Neuron (in vitro differentiated cells): Measurements from ENCODE around the gene COL20A1.

ENCODE experiments used
- H2AFZ ChIP-seq: one replicate; pipeline ENCODE4 v1.6.1; 2013; ENCODE audit warnings: low read depth, mild to moderate bottlenecking, inconsistent platforms, low read length, moderate library complexity
- H3K27me3 ChIP-seq: one replicate; pipeline ENCODE4 v1.6.1; 2013; ENCODE audit warnings: low read length; ENCODE audit not compliant: insufficient read depth
- H3K36me3 ChIP-seq: one replicate; pipeline ENCODE4 v1.6.1; 2013; ENCODE audit warnings: low read length; ENCODE audit not compliant: insufficient read depth
- H3K4me1 ChIP-seq: one replicate; pipeline ENCODE4 v1.6.1; 2013; ENCODE audit warnings: low read length; ENCODE audit not compliant: insufficient read depth
- H3K4me3 ChIP-seq: 2 replicates; pipeline ENCODE4 v1.5.1; 2013; ENCODE audit warnings: mild to moderate bottlenecking, low read length, moderate library complexity
- H3K9me3 ChIP-seq: one replicate; pipeline ENCODE4 v1.6.1; 2013; ENCODE audit warnings: low read length

The COL20A1 gene

DNA sequence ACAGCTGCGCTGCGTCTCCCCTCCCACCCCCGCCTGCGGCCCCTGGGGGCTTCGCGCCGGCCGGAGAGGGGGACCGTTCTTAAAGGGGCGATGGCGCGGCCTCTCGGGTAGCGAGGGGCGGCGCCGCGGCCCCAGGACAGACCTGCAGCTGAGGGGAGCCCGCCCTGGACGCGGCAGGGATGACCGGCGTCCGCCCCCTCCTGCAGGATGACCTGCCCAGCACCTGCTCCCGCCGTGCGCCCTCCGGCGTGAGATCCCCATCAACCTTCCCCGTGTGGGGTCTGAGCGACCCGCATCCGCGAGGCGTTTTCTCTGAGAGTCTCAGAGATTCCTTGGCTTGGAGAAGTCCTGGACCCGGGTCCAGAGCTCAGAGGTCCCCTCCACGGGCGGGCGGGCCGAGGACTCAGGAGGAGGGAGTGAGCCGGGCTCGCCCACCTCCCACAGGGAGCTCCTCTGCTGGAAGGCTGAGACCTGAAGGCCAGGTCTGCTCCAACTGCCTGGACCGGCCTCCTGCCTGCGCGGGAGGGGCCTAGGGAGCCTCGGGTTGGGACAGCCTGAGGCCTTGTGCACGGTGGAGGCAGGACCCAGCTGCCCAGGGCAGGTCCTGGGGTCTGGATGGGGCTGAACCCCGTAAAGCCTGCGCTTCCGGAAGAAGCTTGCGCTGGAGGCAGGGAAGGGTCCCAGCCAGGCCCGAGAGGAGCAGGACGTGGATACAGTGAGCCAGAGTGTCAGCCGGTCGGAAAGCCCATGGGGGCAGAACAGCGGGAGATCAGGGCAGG lies 38.2 kb upstream of the COL20A1 start:
- no peak overlapping the region for H2AFZ ChIP-seq
- H3K27me3 ChIP-seq = no peaks in the 10 kb centered on the region
- H3K9me3 ChIP-seq = peaks cover 6% of the 10 kb centered on the region
- H3K4me1 ChIP-seq = peaks cover 41% of the 10 kb centered on the region
- peak overlapping the region; percentile 32 for H3K4me3 ChIP-seq
- H3K36me3 ChIP-seq = no peaks in the 10 kb centered on the region

DNA sequence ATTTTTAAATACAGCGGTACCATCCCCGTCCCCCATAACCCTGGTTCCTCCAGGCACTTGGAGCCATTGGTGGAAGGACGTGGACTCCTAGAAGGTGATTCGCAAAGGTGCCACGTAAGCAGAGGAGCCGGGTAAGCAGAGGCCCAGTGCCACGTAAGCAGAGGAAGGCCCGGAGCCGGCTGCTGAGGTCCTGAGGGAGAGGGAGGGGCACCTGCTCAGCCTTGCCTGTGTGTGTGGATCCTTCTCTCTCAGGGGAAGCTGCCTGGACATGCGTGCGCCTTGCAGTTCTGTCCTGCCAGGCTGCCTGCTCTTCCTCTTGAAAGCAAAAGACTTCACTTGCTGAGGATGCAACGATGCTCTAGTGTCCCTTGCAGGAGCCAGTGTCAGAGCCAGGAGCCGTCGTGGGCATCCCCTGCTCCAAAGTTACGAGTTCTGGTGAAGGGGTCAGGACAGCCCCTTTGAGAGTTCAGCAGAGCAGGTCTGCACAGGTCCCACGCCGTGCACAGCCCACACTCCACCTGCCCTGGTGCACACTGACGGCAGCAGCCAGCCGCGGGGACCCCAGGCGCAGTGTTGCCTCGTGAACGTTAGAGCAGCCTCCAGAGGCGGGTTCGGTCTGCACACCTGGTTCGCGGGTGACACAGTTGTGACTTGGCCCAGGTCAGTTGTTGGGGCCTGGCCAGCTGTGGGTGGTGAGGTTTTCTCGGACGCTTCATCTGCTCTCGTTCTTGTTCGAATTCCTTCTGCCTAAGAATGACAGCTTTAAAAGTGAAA lies 36.9 kb upstream of the COL20A1 start:
- Histone ChIP-seq H3K4me3 (no peak overlapping the region), H3K4me1 (peaks cover 47% of the 10 kb centered on the region), H2AFZ (no peak overlapping the region), H3K9me3 (peaks cover 6% of the 10 kb centered on the region), H3K36me3 (no peaks in the 10 kb centered on the region), H3K27me3 (no peaks in the 10 kb centered on the region)

DNA sequence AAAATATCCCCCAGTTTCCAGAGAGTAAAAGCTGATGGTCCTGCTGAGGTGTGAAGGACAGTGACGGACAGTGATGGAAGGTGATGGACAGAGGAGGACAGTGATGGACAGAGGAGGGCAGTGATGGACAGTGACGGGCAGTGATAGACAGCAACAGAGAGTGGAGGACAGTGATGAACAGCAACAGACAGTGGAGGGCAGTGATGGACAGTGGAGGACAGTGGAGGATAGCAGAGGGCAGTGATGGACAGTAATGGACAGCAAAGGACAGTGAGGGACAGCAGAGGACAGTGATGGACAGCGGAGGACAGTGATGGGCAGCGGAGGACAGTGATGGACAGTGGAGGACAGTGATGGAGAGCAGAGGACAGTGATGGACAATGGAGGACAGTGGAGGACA lies 36.0 kb upstream of the COL20A1 start:
- Histone ChIP-seq H3K4me3 (no peak overlapping the region), H3K27me3 (no peaks in the 10 kb centered on the region), H3K9me3 (peaks cover 6% of the 10 kb centered on the region), H2AFZ (no peak overlapping the region), H3K36me3 (no peaks in the 10 kb centered on the region), H3K4me1 (peaks cover 51% of the 10 kb centered on the region)

DNA sequence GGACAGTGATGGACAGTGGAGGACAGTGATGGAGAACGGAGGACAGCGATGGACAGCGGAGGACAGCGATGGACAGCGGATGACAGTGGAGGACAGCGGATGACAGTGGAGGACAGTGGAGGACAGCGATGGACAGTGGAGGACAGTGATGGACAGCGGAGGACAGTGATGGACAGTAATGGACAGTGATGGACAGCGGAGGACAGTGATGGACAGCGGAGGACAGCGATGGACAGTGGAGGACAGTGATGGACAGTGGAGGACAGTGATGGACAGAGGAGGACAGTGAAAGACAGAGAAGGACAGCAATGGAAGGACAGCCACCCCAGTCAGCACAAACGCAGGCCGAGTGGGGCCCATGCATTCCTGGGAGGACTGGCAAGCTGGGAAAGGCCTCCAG lies 35.4 kb upstream of the COL20A1 start:
- Histone ChIP-seq H3K36me3 (no peaks in the 10 kb centered on the region), H3K9me3 (peaks cover 6% of the 10 kb centered on the region), H3K4me1 (peaks cover 50% of the 10 kb centered on the region), H3K4me3 (no peak overlapping the region), H3K27me3 (no peaks in the 10 kb centered on the region), H2AFZ (no peak overlapping the region)

DNA sequence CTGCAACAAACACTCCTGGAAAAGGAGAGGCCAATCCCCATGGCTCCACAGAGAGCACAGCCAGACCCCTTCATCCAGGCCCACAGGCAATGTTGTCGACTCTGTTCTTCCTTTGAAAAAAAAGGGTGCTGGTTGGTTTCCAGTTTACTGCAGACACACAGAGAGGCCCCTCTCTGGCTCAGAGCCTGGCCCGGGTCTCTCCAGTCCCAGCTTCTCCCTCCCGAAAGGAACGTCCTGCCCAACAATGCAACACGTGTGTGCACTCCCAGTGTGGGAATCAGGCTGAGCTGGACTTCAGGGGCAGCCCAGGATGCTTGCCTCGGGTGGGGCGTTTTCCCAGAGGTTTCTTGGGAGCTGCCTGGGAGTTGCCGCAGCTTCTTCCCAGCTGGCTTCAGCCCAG lies 34.2 kb upstream of the COL20A1 start:
- no peaks in the 10 kb centered on the region for H3K27me3 ChIP-seq
- peaks cover 48% of the 10 kb centered on the region for H3K4me1 ChIP-seq
- H3K36me3 ChIP-seq = no peaks in the 10 kb centered on the region
- peaks cover 6% of the 10 kb centered on the region for H3K9me3 ChIP-seq
- H3K4me3 ChIP-seq = no peak overlapping the region
- H2AFZ ChIP-seq = no peak overlapping the region

- Histone ChIP-seq H3K4me3 (no peak overlapping the region), H3K36me3 (no peaks in the 10 kb centered on the region), H3K27me3 (no peaks in the 10 kb centered on the region), H3K4me1 (peaks cover 55% of the 10 kb centered on the region), H2AFZ (no peak overlapping the region), H3K9me3 (peaks cover 6% of the 10 kb centered on the region)
Measured at GRCh38 chr20:63259734-63260460, 33.1 kb upstream of the COL20A1 start.

- H3K4me3 ChIP-seq = no peak overlapping the region
- peaks cover 53% of the 10 kb centered on the region for H3K4me1 ChIP-seq
- H3K36me3 ChIP-seq = no peaks in the 10 kb centered on the region
- peaks cover 6% of the 10 kb centered on the region for H3K9me3 ChIP-seq
- H2AFZ ChIP-seq = no peak overlapping the region
- no peaks in the 10 kb centered on the region for H3K27me3 ChIP-seq
Measured at GRCh38 chr20:63260521-63260920, 32.5 kb upstream of the COL20A1 start.

DNA sequence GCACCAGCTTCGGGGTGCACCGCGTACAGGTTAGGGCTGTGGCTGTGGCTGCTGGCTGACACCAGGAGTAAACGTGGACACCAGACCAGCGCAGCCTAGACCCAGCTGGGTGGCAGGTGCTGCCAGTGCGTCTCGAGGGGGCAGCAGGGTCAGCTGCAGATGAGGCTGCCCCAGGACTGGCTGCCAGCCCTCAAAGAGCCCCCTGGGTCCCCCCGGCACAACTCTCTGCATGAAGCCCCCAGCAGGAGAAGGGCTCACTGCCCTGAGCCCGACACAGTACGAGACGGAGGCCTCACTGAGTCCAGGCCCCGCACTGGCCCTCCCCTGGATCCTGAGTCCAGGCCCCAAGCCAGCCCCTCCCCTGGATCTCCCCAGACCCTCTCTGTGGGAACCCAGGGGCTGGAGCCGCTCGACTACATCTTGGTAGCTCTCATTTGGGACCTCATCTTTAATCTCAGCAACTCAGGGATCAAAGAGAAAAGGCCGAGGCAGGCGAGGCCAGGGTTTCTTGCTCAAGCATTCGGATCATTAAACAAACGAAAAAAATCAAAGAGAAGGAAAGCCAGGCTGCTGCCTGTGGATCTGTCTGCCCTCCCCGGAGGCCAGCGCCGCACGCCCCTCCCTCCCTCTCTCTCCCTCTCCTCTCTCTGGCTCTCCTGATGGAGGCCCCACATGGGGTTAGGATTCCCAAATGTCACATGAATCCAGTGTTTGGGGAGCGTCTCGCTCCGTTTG lies 31.8 kb upstream of the COL20A1 start:
- Histone ChIP-seq H3K36me3 (no peaks in the 10 kb centered on the region), H2AFZ (no peak overlapping the region), H3K4me1 (peaks cover 46% of the 10 kb centered on the region), H3K4me3 (peak overlapping the region; percentile 19), H3K27me3 (no peaks in the 10 kb centered on the region), H3K9me3 (peaks cover 6% of the 10 kb centered on the region)

GRCh38 chr20:63261795-63262528 lies 31.0 kb upstream of the COL20A1 start:
- Histone ChIP-seq H3K4me1 (peaks cover 45% of the 10 kb centered on the region), H3K9me3 (peaks cover 3% of the 10 kb centered on the region), H2AFZ (no peak overlapping the region), H3K27me3 (no peaks in the 10 kb centered on the region), H3K36me3 (no peaks in the 10 kb centered on the region), H3K4me3 (peak overlapping the region; percentile 19)

DNA sequence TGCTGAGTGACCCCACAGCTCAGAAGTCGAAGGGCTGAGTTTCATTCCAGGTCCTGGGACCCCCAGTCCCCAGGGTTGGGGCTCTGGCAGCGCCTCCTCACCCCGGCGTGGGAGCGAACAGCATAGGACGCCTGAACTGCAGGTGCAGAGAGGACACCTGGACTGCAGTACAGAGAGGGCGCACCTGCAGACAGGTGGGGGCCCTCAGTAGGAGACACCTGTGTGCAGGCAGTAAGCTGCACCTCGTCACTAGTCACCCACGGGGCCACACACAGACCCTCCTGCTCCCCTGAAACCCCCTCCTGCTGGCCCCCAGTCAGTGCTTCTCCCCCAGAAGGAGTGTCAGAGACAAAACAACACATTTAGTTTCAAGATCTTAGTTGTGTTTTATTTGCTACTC lies 30.1 kb upstream of the COL20A1 start:
- Histone ChIP-seq H3K36me3 (no peaks in the 10 kb centered on the region), H3K9me3 (no peaks in the 10 kb centered on the region), H3K27me3 (no peaks in the 10 kb centered on the region), H3K4me1 (peaks cover 48% of the 10 kb centered on the region), H3K4me3 (no peak overlapping the region), H2AFZ (no peak overlapping the region)

DNA sequence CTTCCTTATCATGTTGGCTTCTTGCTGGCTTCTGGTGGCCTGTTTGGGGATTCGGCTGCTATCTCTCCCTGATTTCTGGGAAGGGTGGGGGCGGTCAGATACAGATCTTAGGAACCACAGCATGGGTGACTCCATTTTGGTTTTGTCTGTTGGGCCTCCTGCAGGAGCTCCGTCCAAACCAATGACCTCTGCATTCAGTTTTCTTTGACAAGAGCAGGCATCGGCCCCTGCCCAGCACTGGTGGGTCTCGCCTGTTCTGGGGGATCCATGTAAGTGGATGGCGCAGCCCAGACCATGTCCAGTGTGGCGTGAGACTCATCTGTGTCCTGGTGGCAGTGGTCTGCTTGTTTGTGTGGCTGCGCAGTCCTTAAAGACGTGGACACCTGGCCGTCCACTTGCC lies 29.0 kb upstream of the COL20A1 start:
- Histone ChIP-seq H2AFZ (no peak overlapping the region), H3K4me3 (no peak overlapping the region), H3K36me3 (no peaks in the 10 kb centered on the region), H3K4me1 (peaks cover 60% of the 10 kb centered on the region), H3K9me3 (no peaks in the 10 kb centered on the region), H3K27me3 (no peaks in the 10 kb centered on the region)

- H3K4me1 ChIP-seq = peaks cover 64% of the 10 kb centered on the region
- no peaks in the 10 kb centered on the region for H3K9me3 ChIP-seq
- no peak overlapping the region for H3K4me3 ChIP-seq
- peak overlapping the region; percentile 18 for H2AFZ ChIP-seq
- H3K27me3 ChIP-seq = no peaks in the 10 kb centered on the region
- H3K36me3 ChIP-seq = no peaks in the 10 kb centered on the region
Measured at GRCh38 chr20:63264519-63264918, 28.5 kb upstream of the COL20A1 start.
